DOHH2 (cell line): Measurements from ENCODE around the gene SSH2.

Source experiments
- CTCF ChIP-seq: fragments of 200-600 bp; sonication (generic); IDR thresholded peaks from one replicate; pipeline ENCODE4 v1.5.1; 2014; ENCODE audit warnings: antibody characterized with exemption, mild to moderate bottlenecking, low read depth, low read length; ENCODE audit not compliant: poor library complexity, severe bottlenecking
- EZH2phosphoT487 ChIP-seq: fragments of 200-600 bp; sonication (generic); IDR thresholded peaks from 2 replicates; pipeline ENCODE4 v1.6.1; 2017; ENCODE audit warnings: borderline replicate concordance, mild to moderate bottlenecking, antibody characterized with exemption, low read length, moderate library complexity, mixed read lengths

GRCh38 chr17:29885031-29885640, 44.9 kb downstream of the SSH2 start:
- no peak for TF ChIP-seq CTCF
- no peak for TF ChIP-seq EZH2phosphoT487
